Activated CD4-positive, alpha-beta T cell treated with anti-CD3 and anti-CD28 coated beads, Interleukin-2, amount 50 U/mL, for 4 hours (primary cell): ENCODE measurements around the gene UBXN11.
"Not testable (repeated sequence)": the region's sequence is repeated elsewhere in the genome, so short reads cannot be mapped to it uniquely, and the experiment has no call there.

Experiments used
- DNase-seq, 2 experiments: peaks; one replicate each; pipeline ENCODE4 v3.0.0-alpha.2; 2020

The UBXN11 gene

GRCh38 chr1:26335774-26336476 lies 29.5 kb upstream of the UBXN11 start:
- no peak for DNase-seq

GRCh38 chr1:26333312-26333711 lies 26.9 kb upstream of the UBXN11 start:
- not testable (repeated sequence) for DNase-seq

- no peak for DNase-seq
Measured at GRCh38 chr1:26330276-26330675, 23.8 kb upstream of the UBXN11 start.

- not testable (repeated sequence) for DNase-seq
Measured at GRCh38 chr1:26329380-26329779, 22.9 kb upstream of the UBXN11 start.

- DNase-seq, result no peak
Measured at GRCh38 chr1:26328597-26328996, 22.2 kb upstream of the UBXN11 start.

GRCh38 chr1:26327956-26328362 lies 21.5 kb upstream of the UBXN11 start:
- DNase-seq, result no peak

- DNase-seq, result no peak
Measured at GRCh38 chr1:26324550-26324949, 18.1 kb upstream of the UBXN11 start.

- DNase-seq, result no peak
Measured at GRCh38 chr1:26323382-26323781, 16.9 kb upstream of the UBXN11 start.

GRCh38 chr1:26322042-26322331 lies 15.6 kb upstream of the UBXN11 start:
- no peak for DNase-seq

- DNase-seq, result peak; percentile 95 to 98
Measured at GRCh38 chr1:26321315-26322041, 15.0 kb upstream of the UBXN11 start.

- DNase-seq, result no peak
Measured at GRCh38 chr1:26320896-26321295, 14.5 kb upstream of the UBXN11 start.

- peak in 1 of 2 experiments; percentile 16 for DNase-seq
Measured at GRCh38 chr1:26318338-26319064, 12.1 kb upstream of the UBXN11 start.

GRCh38 chr1:26317612-26318337 lies 11.3 kb upstream of the UBXN11 start, which contains the start of gene CD52:
TSS of gene CD52 (plus strand) at chr1:26317958. CDS start at chr1:26318018, 60 bp downstream.
- peak; percentile 76 to 79 for DNase-seq

GRCh38 chr1:26317146-26317545 lies 10.7 kb upstream of the UBXN11 start:
- DNase-seq, result no peak

GRCh38 chr1:26315874-26316850 lies 9.7 kb upstream of the UBXN11 start:
- DNase-seq, result no peak

- no peak for DNase-seq
Measured at GRCh38 chr1:26314501-26314900, 8.1 kb upstream of the UBXN11 start.

- not testable (repeated sequence) for DNase-seq
Measured at GRCh38 chr1:26307966-26308899, 1.8 kb upstream of the UBXN11 start.

- no peak for DNase-seq
Measured at GRCh38 chr1:26307363-26307781, 936 bp upstream of the UBXN11 start.

- DNase-seq, result no peak
Measured at GRCh38 chr1:26305667-26306289, 658 bp downstream of the UBXN11 start.

GRCh38 chr1:26302733-26303405 lies 3.6 kb downstream of the UBXN11 start:
- DNase-seq, result no peak
